GM12892 (cell line): Measurements from ENCODE around the gene PDE1C.

ENCODE experiments used
- DNase-seq: peaks from one replicate; pipeline ENCODE4 v3.0.0; 2011; ENCODE audit not compliant: insufficient read length
- FAIRE-seq: peaks from 2 replicates; lab custom pipeline; 2011; peaks lifted over from hg19 to GRCh38; lab: Jason Lieb, UNC
- POLR2A ChIP-seq: IDR thresholded peaks from 2 replicates; pipeline ENCODE4 v1.6.1; 2011; ENCODE audit warnings: low read depth, low read length, control low read depth
- POLR2AphosphoS5 ChIP-seq: IDR thresholded peaks from 2 replicates; pipeline ENCODE4 v1.6.1; 2011; ENCODE audit warnings: low read depth, low read length, control low read depth
- TAF1 ChIP-seq: IDR thresholded peaks from 2 replicates; pipeline ENCODE4 v1.6.1; 2011; ENCODE audit warnings: low read depth, mild to moderate bottlenecking, control low read depth, low read length, borderline replicate concordance

Gene PDE1C

DNA sequence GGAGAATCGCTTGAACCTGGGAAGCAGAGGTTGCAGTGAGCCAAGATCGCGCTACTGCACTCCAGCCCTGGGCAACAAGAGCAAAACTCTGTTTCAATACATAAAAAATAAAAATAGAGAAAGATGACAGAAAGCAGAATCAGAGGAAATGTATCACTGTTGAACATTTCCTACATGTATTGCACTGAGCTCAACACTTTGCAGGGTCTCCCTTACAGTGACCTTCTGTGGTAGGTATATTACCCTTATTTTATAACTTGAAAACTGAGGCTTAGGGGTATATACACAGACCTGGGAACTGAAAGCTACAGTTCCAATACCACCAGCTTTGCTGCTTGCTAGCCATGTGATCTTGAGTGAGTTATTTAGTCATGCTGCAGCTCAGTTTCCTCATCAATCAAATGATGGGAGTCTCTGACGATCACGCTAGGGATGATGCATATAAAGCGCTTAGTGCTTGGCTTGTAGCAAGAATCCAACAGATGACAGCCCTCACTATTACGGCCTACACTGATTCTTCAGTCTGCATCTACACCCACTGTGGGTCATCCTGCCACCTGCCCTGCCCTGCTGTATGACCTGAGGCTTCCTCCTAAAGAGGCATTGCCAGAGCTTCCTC lies 99.0 kb downstream of the PDE1C start:
- TF ChIP-seq TAF1 (no peak), POLR2A (no peak), POLR2AphosphoS5 (no peak)
- DNase-seq, result no peak
- no peak for FAIRE-seq

DNA sequence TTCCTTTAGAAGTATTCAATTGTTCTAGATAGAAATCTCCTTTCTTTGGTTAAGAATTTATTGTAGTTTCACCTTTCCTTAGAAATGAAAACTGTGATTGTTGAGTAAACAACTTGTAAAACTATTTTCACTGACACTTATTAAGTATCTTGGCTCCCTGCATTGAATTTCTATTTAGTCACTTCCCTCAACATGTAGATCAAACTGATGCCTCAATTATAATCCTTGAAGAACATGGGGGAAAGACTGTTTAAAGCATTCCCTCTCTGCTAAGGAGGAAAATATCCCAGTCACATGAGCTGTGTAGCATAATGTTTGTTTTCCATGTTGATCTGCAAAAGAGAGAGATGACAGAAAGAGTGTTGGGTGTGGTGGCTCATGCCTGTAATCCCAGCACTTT lies 99.7 kb downstream of the PDE1C start:
- no peak for TF ChIP-seq POLR2A
- TF ChIP-seq TAF1, result no peak
- no peak for TF ChIP-seq POLR2AphosphoS5
- FAIRE-seq (no peak), DNase-seq (no peak)

DNA sequence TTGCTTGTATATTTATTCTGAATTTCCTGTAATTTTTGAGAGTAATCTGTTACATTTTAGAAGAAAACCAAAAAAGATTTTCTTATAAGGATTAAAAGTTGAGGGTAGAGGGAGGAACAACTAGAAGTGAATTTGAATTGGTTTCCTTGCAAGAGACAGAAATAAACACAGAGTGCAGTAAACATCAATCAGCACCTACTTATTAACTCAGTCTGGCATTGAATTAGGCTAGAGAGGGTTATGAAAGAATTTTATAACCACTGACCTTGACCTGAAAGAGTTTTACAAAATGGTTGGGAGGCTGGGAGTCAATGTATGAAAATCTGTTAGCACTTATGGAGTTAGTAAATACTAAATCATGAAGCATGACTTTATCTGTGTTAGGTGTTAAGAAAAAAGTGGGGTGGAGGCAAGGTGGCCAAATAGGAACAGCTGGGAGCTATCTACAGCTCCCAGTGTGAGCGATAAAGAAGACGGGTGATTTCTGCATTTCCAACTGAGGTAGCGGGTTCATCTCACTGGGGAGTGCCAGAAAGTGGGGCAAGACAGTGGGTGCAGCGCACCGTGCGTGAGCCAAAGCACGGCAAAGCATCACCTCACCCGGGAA lies 106.5 kb downstream of the PDE1C start:
- TF ChIP-seq TAF1 (no peak), POLR2AphosphoS5 (no peak)
- FAIRE-seq, result no peak
- DNase-seq, result no peak

DNA sequence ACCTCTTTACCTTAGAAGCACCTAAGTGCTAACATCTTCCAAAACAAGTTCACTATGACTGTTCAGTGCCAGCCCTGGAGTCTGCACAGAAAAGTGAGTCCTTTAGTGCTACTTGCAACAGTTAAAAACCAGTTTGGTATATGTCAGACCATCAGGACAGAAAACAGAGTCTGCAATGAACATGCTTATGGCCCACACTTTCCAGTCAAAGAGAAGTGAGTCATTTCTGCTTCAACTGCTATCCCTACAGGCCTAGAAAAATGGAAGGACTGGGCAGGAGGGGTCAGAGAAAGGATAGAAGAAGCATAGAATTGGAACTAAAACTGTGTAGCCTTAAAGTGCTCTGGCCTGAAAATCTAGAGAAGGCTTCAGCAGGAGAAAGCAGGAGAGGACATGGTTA lies 108.0 kb downstream of the PDE1C start:
- TF ChIP-seq POLR2A, result no peak
- no peak for TF ChIP-seq POLR2AphosphoS5
- no peak for TF ChIP-seq TAF1
- FAIRE-seq, result no peak
- no peak for DNase-seq

DNA sequence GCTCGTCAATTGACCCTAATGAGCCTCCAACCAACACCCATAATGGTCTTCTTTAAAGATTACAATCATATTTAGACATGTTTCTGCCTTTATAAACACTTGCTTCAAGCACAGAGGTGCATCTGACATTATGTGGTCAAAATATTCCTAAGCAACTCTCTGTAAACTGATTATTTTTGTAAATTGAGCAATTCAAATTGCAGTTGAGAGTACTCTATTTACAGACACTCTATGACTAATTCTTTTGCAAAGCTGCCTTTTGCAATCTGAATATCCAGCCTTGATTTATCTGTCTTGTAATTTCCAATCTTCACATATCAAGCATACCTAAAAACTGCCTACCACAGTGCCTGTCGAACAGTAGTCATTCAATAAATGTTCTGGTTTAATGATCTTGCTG lies 112.0 kb downstream of the PDE1C start:
- DNase-seq (no peak), FAIRE-seq (no peak)
- no peak for TF ChIP-seq POLR2A

DNA sequence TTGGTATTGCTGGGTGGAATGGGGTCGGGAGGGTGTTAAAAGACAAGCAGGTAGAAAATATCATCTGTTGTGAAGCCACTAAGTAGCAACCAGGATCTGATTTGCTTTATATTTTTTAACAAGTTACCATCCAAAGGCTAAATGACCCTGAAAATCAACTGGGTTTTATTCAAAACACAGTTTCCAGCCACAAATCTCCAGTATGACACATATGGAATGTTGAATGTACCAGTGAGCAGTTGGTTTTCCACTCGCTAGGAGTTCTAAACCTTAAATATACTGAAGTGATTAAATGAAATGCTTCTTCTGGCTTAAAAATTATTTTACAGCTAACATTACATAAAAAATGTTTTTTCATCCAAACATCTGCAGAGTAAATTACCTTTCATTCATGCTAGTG lies 112.5 kb downstream of the PDE1C start:
- FAIRE-seq, result no peak

DNA sequence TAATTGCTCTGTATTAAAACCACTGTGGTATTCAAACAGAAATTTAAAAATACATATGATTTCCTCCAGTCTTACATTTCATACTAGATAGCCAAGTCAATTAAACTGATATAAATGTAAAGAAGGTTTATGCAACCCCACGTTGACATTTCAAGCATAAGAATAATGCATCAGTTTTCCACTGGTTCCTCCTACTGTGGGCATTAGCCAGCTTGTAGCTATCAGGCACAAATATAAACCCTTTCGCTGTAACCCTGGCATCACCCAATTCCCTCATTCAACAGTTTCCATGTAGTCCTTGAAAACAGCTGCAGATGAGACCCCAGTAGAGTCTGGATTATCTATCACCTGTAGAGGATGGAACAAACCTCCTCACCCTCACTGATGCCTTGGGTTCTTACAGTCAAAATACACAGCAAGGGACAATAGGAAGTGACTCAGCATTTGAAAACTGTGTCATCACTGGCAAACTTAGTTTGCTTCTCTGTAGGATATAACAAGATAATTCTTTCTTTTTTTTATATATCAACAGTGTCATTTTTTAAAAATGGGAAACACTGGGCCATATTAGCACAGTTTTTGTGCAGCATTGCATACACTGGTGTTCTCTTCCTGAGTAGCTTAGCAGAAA lies 113.0 kb downstream of the PDE1C start:
- no peak for FAIRE-seq
- no peak for DNase-seq
- TF ChIP-seq POLR2A (no peak), POLR2AphosphoS5 (no peak), TAF1 (no peak)

More for the DNA sequence above, 112.5 kb downstream of the PDE1C start:
- DNase-seq, result no peak
- TF ChIP-seq TAF1, result no peak
- no peak for TF ChIP-seq POLR2A
- TF ChIP-seq POLR2AphosphoS5, result no peak

DNA sequence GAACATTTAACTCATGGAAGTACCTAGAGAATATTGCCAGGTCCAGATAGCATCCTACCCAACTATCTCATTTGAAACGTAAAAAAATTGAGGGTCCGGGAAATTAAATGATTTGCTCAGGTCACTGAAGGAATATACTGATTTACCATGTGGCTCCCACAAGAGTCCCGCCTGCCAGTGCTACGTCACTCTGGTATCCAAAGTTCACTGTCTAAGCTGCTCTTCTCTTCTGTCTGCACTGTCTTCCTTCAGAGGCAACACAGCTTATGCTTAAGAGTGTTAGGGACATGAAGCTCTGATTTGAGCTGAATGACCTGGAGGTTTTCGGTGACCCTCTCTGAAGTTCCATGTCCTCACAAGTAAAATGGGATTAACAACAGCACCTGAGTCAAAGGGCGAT lies 114.6 kb downstream of the PDE1C start:
- no peak for DNase-seq
- TF ChIP-seq POLR2A (no peak), POLR2AphosphoS5 (no peak), TAF1 (no peak)
- FAIRE-seq, result no peak

DNA sequence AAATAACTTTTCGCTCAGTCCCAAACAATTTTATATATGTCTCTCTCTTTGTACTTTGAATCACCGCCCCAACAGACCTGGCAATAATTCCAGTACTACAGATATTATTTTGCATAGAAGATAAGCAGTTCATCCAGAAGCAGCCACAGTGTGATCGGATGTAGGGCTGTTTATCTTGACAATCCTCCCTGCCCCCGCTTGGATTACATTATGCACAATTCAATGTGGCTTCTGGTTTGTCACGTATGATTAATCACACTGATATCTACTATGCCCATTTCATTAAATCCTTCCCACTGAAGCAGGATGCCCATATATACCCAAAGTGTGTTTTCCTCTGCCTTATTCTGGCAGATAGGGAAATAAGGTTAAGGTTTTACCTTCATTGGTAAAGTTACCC lies 115.2 kb downstream of the PDE1C start:
- DNase-seq (no peak), FAIRE-seq (no peak)
- TF ChIP-seq POLR2AphosphoS5 (no peak), POLR2A (no peak), TAF1 (no peak)

DNA sequence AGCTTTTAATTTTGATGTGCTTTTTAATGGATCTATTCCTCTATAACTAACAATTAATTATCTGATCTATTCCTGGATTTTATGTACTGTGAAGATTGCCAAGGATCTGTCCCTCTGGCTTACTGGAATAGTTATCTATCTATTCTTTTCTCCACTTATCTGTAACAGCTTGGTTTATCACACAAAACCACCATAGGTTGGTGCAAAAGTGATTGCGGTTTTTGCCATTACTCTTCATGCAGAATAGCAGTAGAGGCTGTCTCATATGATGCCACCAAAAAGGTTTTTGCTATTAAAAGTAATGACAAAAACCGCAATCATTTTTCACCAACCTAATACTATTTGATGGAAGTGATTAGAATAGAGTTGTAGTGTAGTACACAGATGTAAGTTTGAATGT lies 115.7 kb downstream of the PDE1C start:
- TF ChIP-seq TAF1 (no peak), POLR2AphosphoS5 (no peak), POLR2A (no peak)
- DNase-seq (no peak), FAIRE-seq (no peak)

DNA sequence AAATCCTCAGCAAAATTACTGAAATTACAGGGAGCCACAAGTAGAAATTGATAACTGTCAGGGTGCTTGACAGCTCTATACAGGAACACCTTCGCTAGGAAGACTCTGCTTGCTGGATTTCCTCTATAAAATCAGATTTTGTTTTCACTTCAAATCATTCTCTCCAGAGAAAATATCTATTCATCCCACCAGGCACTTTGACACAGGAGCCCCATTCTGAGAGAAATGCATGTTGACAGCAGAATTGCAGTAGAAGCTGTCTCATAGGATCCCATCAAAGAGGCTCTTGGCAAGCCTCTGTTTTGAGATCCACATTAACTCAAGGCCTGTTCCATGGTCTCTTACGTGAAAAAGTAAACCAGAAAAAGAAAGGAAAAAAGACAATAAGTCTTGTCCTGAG lies 116.8 kb downstream of the PDE1C start:
- TF ChIP-seq TAF1, result no peak
- no peak for TF ChIP-seq POLR2A
- no peak for TF ChIP-seq POLR2AphosphoS5
- FAIRE-seq (no peak), DNase-seq (no peak)

DNA sequence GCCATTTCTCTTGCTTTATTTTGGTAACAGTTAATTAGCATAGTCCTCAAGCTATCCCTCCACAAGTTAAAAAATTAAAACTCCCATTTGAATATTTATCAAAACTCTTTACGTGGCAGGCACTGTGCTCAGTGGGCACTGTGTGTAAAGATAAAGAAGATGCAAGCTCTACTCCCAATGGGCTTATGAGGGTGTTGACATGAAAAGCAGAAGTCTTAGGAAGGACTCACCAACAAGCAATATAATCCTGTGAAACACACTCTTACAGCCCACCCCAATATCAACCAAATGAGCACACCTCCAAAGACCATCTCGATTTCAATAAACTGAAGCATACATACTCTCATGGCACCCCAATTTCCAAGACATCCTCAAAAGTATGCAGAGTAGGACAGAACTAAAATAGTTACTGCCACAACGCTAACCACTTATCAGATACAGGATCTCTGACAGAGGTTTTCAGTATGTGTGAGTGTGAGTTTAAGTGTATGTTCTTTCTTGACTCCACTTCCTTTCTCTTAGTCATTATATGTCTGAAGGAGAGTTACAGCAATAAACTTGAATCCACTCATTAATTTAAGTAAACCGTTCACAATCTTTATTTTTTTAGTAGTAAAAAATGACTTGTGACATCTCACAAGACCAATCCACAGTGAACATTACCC lies 120.0 kb downstream of the PDE1C start:
- FAIRE-seq (no peak), DNase-seq (no peak)
- no peak for TF ChIP-seq POLR2A
- TF ChIP-seq POLR2AphosphoS5, result no peak
